Putamen (tissue), 1 donor: ENCODE data around the gene CNTN2.

Source experiments
- DNase-seq: peaks from one replicate; pipeline ENCODE4 v3.0.0-alpha.2; 2016; ENCODE audit warnings: low spot score

Gene CNTN2

DNA sequence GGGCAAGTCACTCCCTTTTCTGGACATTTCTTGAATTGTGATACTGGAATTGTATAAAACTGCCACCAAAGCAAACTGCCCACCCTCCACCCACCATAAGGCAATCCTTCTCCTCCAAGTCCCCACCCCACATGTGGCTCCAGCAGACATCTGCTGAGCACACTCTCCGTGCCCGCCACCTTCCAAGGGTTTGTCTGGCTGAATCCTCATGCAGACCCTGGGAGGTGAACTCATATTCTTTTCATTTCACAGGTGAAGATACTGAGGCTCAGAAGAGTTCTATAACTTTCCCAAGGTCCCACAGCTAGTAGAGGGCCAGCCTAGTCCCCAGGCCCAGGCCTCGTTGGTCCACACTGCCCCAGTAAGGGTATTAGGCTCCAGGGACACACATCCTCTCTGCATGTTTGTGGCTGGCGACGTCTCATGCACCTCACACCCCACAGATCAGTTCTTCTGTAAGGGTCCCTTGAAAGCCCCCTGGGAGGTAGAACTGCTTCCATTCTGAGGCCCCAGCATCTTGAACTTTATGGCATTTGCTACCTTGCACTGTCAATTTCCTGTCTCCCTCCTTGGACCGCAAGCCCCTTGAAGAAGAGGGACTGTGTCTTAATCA, 14.1 kb downstream of the CNTN2 start:
- DNase-seq, result no peak

DNA sequence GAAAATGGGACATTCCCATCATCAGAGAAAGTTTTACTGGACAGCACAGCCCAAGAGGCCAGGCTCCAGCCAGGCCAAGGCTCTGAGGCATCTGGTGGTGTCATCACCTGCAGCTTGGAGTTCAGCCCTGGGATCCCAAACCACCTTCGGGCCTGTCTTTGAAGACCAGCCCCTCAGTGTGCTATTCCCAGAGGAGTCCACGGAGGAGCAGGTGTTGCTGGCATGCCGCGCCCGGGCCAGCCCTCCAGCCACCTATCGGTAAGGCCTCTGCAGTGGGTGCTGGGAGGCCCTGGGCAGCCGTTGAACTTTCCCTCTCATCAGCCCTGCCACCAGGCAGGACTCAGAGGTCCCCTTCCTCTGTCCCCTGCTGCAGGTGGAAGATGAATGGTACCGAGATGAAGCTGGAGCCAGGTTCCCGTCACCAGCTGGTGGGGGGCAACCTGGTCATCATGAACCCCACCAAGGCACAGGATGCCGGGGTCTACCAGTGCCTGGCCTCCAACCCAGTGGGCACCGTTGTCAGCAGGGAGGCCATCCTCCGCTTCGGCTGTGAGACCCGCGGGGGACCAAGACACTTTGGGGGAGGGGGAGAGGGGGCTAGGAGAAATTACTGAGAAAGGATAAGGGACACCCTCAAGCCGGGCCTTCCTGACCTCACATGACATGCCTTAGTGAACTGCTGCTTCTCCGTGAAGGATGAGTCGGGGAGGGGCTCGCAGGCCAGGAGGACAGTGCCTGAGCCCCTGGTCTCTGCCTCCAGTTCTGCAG, 15.0 kb downstream of the CNTN2 start:
- DNase-seq, result no peak

- DNase-seq, result no peak
These were observed 15.8 kb downstream of the CNTN2 start for GRCh38 chr1:205058853-205059252.

- no peak for DNase-seq
These were observed 16.6 kb downstream of the CNTN2 start for GRCh38 chr1:205059660-205060059.

- no peak for DNase-seq
These were observed 17.7 kb downstream of the CNTN2 start for GRCh38 chr1:205060746-205061145.

GRCh38 chr1:205061227-205061626, 18.2 kb downstream of the CNTN2 start:
- DNase-seq, result no peak

DNA sequence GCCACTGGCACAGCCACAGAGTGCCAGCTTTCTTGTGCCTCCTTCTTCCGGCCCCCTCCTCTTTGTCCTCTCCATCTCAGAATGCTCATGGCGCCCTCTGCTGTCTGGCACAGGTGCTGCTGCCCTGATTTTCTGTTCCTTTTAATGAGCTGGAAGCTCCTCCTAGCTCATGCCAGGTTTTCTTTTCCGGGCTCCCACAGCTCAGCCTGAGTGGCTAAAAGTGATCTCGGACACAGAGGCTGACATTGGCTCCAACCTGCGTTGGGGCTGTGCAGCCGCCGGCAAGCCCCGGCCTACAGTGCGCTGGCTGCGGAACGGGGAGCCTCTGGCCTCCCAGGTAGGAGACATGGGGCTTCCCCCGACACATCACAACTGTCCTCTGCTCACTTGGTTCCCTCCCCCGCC, 18.7 kb downstream of the CNTN2 start:
- peak; percentile 83 for DNase-seq

- DNase-seq, result no peak
These were observed 19.3 kb downstream of the CNTN2 start for GRCh38 chr1:205062319-205062718.

DNA sequence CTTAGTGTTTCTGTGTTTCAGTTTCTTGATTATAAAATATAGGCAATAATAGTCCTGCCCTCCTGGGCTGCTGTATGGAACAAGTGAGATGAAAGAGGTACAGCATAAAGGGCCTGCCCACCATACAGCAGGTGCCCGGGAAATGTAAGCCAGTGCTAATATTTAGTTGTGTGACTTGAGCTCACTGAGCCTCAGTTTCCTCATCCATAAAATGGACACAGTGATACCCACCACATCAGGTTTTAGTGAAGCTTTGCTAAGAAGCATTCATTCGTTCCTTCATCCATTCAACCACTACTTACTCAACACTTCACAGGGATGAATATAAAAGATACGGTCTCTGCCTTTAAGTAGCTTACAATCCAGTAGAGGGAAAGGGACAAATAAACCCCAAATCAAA, 19.9 kb downstream of the CNTN2 start:
- no peak for DNase-seq

DNA sequence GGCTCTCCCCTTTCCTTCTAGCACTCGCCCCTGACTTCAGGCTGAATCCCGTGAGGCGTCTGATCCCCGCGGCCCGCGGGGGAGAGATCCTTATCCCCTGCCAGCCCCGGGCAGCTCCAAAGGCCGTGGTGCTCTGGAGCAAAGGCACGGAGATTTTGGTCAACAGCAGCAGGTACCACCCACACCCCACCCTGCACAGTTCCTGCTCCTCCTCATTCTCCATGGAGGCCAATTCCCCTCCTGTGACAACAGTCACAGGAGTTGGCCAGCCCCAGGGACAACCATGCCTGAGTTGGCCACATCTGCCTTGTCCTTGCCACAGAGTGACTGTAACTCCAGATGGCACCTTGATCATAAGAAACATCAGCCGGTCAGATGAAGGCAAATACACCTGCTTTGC, 21.3 kb downstream of the CNTN2 start:
- no peak for DNase-seq

- DNase-seq, result no peak
These were observed 21.8 kb downstream of the CNTN2 start for GRCh38 chr1:205064741-205065316.

GRCh38 chr1:205065666-205066065, 22.7 kb downstream of the CNTN2 start:
- DNase-seq, result no peak

- no peak for DNase-seq
These were observed 23.3 kb downstream of the CNTN2 start for GRCh38 chr1:205066141-205066818.

DNA sequence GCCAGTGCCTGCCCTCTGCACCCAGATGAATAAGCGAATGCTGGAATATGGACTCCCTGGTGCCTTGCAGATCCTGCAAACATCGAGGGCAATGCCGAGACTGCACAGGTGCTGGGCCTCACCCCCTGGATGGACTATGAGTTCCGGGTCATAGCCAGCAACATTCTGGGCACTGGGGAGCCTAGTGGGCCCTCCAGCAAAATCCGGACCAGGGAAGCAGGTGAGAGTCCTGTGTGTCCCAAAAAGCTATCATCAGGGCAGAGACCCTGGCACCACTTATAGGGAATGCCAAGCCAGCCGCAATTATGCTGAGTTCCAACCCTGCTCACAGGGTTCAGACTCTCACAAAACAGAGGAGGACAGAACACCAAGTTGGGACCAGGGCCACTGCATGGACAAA, 24.0 kb downstream of the CNTN2 start:
- no peak for DNase-seq

DNA sequence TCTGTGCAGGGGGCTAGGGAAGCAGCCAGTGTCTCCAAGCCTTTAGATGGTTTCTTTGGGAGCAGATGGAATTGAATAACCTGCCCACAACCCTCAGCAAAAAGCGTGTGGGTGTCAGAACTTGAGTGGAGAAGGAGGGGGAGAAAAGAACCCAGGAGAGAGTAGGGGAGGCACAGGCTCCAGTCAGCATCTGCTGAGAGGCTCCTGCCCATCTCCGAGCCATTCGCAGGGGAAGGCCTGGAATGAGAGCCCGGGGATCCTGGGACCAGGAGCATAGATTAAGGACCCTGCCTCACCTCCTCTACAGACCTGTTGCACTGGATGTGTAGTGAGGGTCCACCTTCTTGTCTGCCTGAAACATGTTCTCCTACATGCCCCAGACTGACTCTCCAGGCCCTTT, 25.0 kb downstream of the CNTN2 start:
- DNase-seq, result no peak

GRCh38 chr1:205068457-205069040, 25.5 kb downstream of the CNTN2 start:
- DNase-seq, result no peak

- no peak for DNase-seq
These were observed 26.5 kb downstream of the CNTN2 start for GRCh38 chr1:205069371-205070125.

- DNase-seq, result no peak
These were observed 28.0 kb downstream of the CNTN2 start for GRCh38 chr1:205071028-205071409.

DNA sequence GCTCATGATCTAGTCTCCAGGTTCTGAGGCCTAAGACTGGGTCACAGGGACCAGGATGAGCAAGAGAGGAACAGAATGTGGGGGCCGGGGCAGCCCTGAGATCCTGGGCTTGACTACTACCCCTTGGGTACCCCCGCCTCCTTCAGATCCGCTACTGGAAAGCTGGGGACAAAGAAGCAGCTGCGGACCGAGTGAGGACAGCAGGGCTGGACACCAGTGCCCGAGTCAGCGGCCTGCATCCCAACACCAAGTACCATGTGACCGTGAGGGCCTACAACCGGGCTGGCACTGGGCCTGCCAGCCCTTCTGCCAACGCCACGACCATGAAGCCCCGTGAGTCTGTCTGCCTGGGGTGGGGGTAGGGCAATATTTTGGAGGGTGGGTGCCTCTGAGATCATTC, 28.8 kb downstream of the CNTN2 start:
- no peak for DNase-seq

DNA sequence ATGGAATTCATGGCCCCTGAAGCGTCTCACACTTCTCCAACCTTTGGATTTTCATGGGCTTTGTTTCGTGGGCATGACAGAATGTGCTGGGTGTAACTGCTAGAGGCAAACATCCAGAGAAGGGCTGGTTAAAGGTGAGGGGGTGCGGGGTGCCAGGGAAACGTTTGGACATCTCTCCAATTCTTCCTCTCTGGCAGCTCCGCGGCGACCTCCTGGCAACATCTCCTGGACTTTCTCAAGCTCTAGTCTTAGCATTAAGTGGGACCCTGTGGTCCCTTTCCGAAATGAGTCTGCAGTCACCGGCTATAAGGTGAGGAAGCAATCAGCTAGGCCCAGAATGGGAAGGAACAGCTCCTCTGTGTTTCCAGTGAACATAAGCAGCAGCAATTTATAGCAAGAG, 29.3 kb downstream of the CNTN2 start:
- no peak for DNase-seq

GRCh38 chr1:205072881-205073280, 29.9 kb downstream of the CNTN2 start:
- DNase-seq, result no peak

DNA sequence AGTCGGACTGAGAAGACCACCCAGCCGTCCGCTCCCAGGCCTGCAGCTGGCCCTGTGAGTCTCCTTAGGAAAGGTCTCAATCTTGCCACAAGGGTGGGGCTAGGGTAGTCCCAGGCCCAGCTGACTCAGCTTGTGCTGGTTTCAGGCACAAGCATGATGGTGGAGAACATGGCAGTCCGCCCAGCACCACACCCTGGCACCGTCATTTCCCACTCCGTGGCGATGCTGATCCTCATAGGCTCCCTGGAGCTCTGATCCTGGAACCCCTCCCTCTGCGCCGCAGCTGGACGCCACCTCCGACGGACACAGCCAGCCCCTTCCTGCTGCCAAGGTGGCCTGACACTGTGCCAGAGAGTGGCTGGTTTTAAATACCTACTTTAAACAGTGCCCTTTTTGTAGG, 30.5 kb downstream of the CNTN2 start:
- DNase-seq, result no peak
